Head of caudate nucleus (tissue), 42 donors: ENCODE data around the gene USP12.
"Not testable (repeated sequence)": the region's sequence is repeated elsewhere in the genome, so short reads cannot be mapped to it uniquely, and the experiment has no call there.

Experiments
- DNase-seq, 42 donors: peaks; one replicate each; pipeline versions ENCODE4 v3.0.0 to v3.0.0-alpha.2; 2020 to 2021; ENCODE audit warnings: mixed read lengths in 7 of 42
- intact Hi-C: fragments of 100-400 bp; cut with DNase I; formaldehyde crosslinking; loops from one replicate; pipeline ENCODE4 v1.15.0; 2022

The USP12 gene

GRCh38 chr13:27161423-27161822 lies 10.2 kb downstream of the USP12 start:
- DNase-seq = no peak
- intact Hi-C loops = no loop called here

- no peak for DNase-seq
- intact Hi-C loops = no loop called here
These were observed 10.8 kb downstream of the USP12 start for GRCh38 chr13:27160657-27161295.

GRCh38 chr13:27159806-27160563 lies 11.6 kb downstream of the USP12 start:
- no peak for DNase-seq
- intact Hi-C loops = no loop called here

- intact Hi-C loops = no loop called here
- no peak for DNase-seq
These were observed 13.3 kb downstream of the USP12 start for GRCh38 chr13:27158335-27158734.

GRCh38 chr13:27151798-27152599 lies 19.6 kb downstream of the USP12 start:
- intact Hi-C loops = no loop called here

GRCh38 chr13:27149702-27150101 lies 21.9 kb downstream of the USP12 start:
- intact Hi-C loops = no loop called here
- DNase-seq = no peak

More at GRCh38 chr13:27151798-27152599, 19.6 kb downstream of the USP12 start:
- DNase-seq = no peak

- no peak for DNase-seq
- intact Hi-C loops = no loop called here
These were observed 22.7 kb downstream of the USP12 start for GRCh38 chr13:27148900-27149299.

GRCh38 chr13:27147530-27148170 lies 24.0 kb downstream of the USP12 start:
- no peak for DNase-seq

GRCh38 chr13:27141746-27142145 lies 29.9 kb downstream of the USP12 start:
- peak in 14 of 42 donors; percentile 6 to 55 (median 20) for DNase-seq
- intact Hi-C loops = no loop called here

More at GRCh38 chr13:27147530-27148170, 24.0 kb downstream of the USP12 start:
- intact Hi-C loops = no loop called here

GRCh38 chr13:27141159-27141558 lies 30.5 kb downstream of the USP12 start:
- intact Hi-C loops, DNase-seq: not testable (repeated sequence)

- DNase-seq = no peak
- intact Hi-C loops = no loop called here
These were observed 31.6 kb downstream of the USP12 start for GRCh38 chr13:27140060-27140459.

GRCh38 chr13:27139565-27139964 lies 32.0 kb downstream of the USP12 start:
- DNase-seq = no peak
- intact Hi-C loops = no loop called here

- DNase-seq = no peak
- intact Hi-C loops = no loop called here
These were observed 33.0 kb downstream of the USP12 start for GRCh38 chr13:27138457-27139093.

- intact Hi-C loops = no loop called here
- DNase-seq = no peak
These were observed 33.9 kb downstream of the USP12 start for GRCh38 chr13:27137759-27138158.

GRCh38 chr13:27135023-27135422 lies 36.6 kb downstream of the USP12 start:
- no peak for DNase-seq
- intact Hi-C loops = no loop called here

- no peak for DNase-seq
- intact Hi-C loops = no loop called here
These were observed 37.7 kb downstream of the USP12 start for GRCh38 chr13:27133889-27134288.

- no peak for DNase-seq
These were observed 39.1 kb downstream of the USP12 start for GRCh38 chr13:27132538-27132937.

GRCh38 chr13:27131906-27132305 lies 39.7 kb downstream of the USP12 start:
- intact Hi-C loops = no loop called here
- no peak for DNase-seq

More at GRCh38 chr13:27132538-27132937, 39.1 kb downstream of the USP12 start:
- intact Hi-C loops = no loop called here
